Neural cell (in vitro differentiated cells): ENCODE measurements around the gene TGM5.

Source experiments
- EZH2 ChIP-seq: fragments of 200-600, 300-800 bp; shearing (Covaris generic), sonication (generic); IDR thresholded peaks from 2 replicates; pipeline ENCODE4 v1.6.1; 2014; ENCODE audit warnings: antibody characterized with exemption, low read length, borderline replicate concordance, mild to moderate bottlenecking; ENCODE audit not compliant: insufficient read depth, poor library complexity, severe bottlenecking
- MXI1 ChIP-seq: fragments of 450-650 bp; conservative IDR thresholded peaks from 2 replicates; pipeline ENCODE4 v1.6.1; 2014; ENCODE audit warnings: antibody characterized with exemption, mild to moderate bottlenecking; ENCODE audit not compliant: poor library complexity, severe bottlenecking
- POLR2AphosphoS5 ChIP-seq: IDR thresholded peaks from 2 replicates; pipeline ENCODE4 v1.6.1; 2012
- RAD21 ChIP-seq: fragments of 450-650 bp; conservative IDR thresholded peaks from 2 replicates; pipeline ENCODE4 v1.6.1; 2014; ENCODE audit warnings: antibody characterized with exemption, mild to moderate bottlenecking, moderate library complexity
- SMC3 ChIP-seq: fragments of 450-650 bp; conservative IDR thresholded peaks from 2 replicates; pipeline ENCODE4 v1.6.1; 2014; ENCODE audit warnings: antibody characterized with exemption, mild to moderate bottlenecking, moderate library complexity; ENCODE audit not compliant: poor library complexity
- TAF1 ChIP-seq: IDR thresholded peaks from 2 replicates; pipeline ENCODE4 v1.6.1; 2012; ENCODE audit warnings: low read depth
- TF ChIP-seq, protein P1 (sequence below): fragments of 450-650 bp; IDR thresholded peaks from 2 replicates; pipeline ENCODE4 v1.5.1; 2014; ENCODE audit warnings: antibody characterized with exemption, mild to moderate bottlenecking, moderate library complexity; ENCODE audit not compliant: poor library complexity, severe bottlenecking
- TF ChIP-seq, protein P2 (sequence below): IDR thresholded peaks from 2 replicates; pipeline ENCODE4 v1.6.1; 2012; ENCODE audit warnings: borderline replicate concordance

DNA sequence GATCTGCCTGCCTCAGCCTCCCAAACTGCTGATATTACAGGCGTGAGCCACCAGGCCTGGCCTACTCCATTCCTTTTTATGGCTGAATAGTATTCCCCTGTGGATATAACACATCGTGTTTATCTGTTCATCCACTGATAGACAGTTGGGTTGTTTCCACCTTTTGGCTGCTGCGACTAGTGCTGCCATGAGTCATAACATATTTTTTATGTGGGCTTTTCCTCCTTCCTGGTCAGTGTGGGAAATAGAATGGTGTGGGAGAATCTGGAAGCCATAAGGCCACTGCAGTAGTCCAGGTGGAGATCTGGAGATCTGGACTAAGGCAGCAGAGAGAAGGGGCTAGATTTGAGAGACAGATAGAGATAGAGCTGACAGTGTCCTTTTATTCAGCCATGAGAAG lies 47.4 kb upstream of the TGM5 start:
- TF ChIP-seq, protein P1, sequence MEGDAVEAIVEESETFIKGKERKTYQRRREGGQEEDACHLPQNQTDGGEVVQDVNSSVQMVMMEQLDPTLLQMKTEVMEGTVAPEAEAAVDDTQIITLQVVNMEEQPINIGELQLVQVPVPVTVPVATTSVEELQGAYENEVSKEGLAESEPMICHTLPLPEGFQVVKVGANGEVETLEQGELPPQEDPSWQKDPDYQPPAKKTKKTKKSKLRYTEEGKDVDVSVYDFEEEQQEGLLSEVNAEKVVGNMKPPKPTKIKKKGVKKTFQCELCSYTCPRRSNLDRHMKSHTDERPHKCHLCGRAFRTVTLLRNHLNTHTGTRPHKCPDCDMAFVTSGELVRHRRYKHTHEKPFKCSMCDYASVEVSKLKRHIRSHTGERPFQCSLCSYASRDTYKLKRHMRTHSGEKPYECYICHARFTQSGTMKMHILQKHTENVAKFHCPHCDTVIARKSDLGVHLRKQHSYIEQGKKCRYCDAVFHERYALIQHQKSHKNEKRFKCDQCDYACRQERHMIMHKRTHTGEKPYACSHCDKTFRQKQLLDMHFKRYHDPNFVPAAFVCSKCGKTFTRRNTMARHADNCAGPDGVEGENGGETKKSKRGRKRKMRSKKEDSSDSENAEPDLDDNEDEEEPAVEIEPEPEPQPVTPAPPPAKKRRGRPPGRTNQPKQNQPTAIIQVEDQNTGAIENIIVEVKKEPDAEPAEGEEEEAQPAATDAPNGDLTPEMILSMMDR = no peak
- TF ChIP-seq, protein P2, sequence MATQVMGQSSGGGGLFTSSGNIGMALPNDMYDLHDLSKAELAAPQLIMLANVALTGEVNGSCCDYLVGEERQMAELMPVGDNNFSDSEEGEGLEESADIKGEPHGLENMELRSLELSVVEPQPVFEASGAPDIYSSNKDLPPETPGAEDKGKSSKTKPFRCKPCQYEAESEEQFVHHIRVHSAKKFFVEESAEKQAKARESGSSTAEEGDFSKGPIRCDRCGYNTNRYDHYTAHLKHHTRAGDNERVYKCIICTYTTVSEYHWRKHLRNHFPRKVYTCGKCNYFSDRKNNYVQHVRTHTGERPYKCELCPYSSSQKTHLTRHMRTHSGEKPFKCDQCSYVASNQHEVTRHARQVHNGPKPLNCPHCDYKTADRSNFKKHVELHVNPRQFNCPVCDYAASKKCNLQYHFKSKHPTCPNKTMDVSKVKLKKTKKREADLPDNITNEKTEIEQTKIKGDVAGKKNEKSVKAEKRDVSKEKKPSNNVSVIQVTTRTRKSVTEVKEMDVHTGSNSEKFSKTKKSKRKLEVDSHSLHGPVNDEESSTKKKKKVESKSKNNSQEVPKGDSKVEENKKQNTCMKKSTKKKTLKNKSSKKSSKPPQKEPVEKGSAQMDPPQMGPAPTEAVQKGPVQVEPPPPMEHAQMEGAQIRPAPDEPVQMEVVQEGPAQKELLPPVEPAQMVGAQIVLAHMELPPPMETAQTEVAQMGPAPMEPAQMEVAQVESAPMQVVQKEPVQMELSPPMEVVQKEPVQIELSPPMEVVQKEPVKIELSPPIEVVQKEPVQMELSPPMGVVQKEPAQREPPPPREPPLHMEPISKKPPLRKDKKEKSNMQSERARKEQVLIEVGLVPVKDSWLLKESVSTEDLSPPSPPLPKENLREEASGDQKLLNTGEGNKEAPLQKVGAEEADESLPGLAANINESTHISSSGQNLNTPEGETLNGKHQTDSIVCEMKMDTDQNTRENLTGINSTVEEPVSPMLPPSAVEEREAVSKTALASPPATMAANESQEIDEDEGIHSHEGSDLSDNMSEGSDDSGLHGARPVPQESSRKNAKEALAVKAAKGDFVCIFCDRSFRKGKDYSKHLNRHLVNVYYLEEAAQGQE = no peak
- TF ChIP-seq POLR2AphosphoS5 (no peak), RAD21 (no peak), EZH2 (no peak), MXI1 (no peak), TAF1 (no peak), SMC3 (no peak)
